ENCODE data around the gene C17orf75. TPM values are rescaled to one million over a fixed set of nuclear protein-coding genes. Genes with fewer than 3 reads are reported as not detected.

The C17orf75 gene
- total RNA-seq, 1 experiment from 2014 or later: 27.0 TPM

DNA sequence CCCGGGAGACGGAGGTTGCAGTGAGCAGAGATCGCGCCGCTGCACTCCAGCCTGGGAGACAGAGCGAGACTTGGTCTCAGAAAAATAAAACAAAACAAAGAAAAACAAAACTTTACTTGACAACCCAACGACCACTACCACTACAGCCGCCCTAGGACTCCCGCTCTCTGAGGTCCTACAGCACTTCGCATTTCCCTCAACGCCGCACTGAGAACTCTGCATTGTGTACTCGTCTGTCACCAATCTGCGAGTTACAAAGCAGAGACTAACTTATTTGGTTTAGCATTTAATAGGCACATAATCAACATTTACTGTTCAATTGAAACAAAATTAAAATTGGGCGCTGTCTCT lies 7.5 kb upstream of the C17orf75 start:
- Histone ChIP-seq H3F3A (ENCODE audit: low read length, unreplicated experiment) (no peaks in the 10 kb centered on the region), H3K27ac (ENCODE audit: low read length) (peak overlapping the region; percentile 85), H3K9me3 (ENCODE audit: low read length) (no peaks in the 10 kb centered on the region), H2AFZ (ENCODE audit: low read length) (peak overlapping the region; percentile 90), H3K36me3 (ENCODE audit: low read depth, low read length) (peaks cover 18% of the 10 kb centered on the region), H3K4me2 (ENCODE audit: low read length) (peak overlapping the region; percentile 87), H3K9ac (ENCODE audit: low read length) (peak overlapping the region; percentile 100), H3K27me3 (ENCODE audit: low read length) (no peaks in the 10 kb centered on the region), H4K20me1 (ENCODE audit: low read length) (peaks cover 33% of the 10 kb centered on the region), H3K4me3 (ENCODE audit: low read length) (peak overlapping the region; percentile 99), H3K79me2 (ENCODE audit: low read length) (peaks cover 55% of the 10 kb centered on the region), H3K4me1 (ENCODE audit: insufficient read depth, low read length) (peaks cover 12% of the 10 kb centered on the region; the same call in 1 of the 2 replicates), H3K9me2 (replicated peaks; ENCODE audit: low read length) (no peaks in the 10 kb centered on the region)
- ChIA-PET CTCF (no interaction called here), POLR2A (ENCODE audit: unreplicated experiment) (no interaction called here)
- TF ChIP-seq EZH2 (IDR thresholded peaks at IDR 0.05; ENCODE audit: low read length, unreplicated experiment) (no peak), EZH2phosphoT487 (IDR thresholded peaks at IDR 0.05; ENCODE audit: borderline replicate concordance, low read length) (no peak)
- TF ChIP-seq, protein P1, sequence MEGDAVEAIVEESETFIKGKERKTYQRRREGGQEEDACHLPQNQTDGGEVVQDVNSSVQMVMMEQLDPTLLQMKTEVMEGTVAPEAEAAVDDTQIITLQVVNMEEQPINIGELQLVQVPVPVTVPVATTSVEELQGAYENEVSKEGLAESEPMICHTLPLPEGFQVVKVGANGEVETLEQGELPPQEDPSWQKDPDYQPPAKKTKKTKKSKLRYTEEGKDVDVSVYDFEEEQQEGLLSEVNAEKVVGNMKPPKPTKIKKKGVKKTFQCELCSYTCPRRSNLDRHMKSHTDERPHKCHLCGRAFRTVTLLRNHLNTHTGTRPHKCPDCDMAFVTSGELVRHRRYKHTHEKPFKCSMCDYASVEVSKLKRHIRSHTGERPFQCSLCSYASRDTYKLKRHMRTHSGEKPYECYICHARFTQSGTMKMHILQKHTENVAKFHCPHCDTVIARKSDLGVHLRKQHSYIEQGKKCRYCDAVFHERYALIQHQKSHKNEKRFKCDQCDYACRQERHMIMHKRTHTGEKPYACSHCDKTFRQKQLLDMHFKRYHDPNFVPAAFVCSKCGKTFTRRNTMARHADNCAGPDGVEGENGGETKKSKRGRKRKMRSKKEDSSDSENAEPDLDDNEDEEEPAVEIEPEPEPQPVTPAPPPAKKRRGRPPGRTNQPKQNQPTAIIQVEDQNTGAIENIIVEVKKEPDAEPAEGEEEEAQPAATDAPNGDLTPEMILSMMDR (conservative IDR thresholded peaks at IDR 0.05; ENCODE audit: low read depth, low read length): no peak
- BruUV-seq (replicated peaks): TSS peak; percentile 96
- peak; percentile 27 for ATAC-seq
- intact Hi-C loops (cut with micrococcal nuclease): no loop called here
- DNase-seq: peak; percentile 3

DNA sequence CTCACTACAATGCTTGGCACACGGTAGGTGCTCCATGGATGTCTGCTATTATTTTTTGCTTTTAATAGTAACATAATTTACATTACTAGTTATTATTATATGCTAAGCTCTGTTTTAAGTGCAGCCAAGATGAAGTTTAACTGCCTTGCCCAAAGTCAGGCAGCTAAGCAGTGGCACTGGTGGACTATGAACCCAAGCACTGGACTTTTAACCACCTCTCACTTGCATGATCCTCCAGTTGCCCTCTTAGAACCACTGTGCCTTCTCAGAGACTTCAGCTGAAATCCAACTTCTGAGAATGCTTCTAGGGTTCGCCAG lies 6.5 kb upstream of the C17orf75 start:
- H3K9ac ChIP-seq (ENCODE audit: low read length): no peak overlapping the region
- H3K9me3 ChIP-seq (ENCODE audit: low read length): no peaks in the 10 kb centered on the region
- H3K27ac ChIP-seq (ENCODE audit: low read length): no peak overlapping the region
- ChIA-PET POLR2A (ENCODE audit: unreplicated experiment) (no interaction called here), CTCF (no interaction called here)
- H3K4me2 ChIP-seq (ENCODE audit: low read length): no peak overlapping the region
- intact Hi-C loops (cut with micrococcal nuclease): no loop called here
- H4K20me1 ChIP-seq (ENCODE audit: low read length): peaks cover 25% of the 10 kb centered on the region
- no peaks in the 10 kb centered on the region for H3F3A ChIP-seq (ENCODE audit: low read length, unreplicated experiment)
- peaks cover 6% of the 10 kb centered on the region; the same call in 1 of the 2 replicates for H3K4me1 ChIP-seq (ENCODE audit: insufficient read depth, low read length)
- no peaks in the 10 kb centered on the region for H3K9me2 ChIP-seq (replicated peaks; ENCODE audit: low read length)
- H3K79me2 ChIP-seq (ENCODE audit: low read length): peaks cover 46% of the 10 kb centered on the region
- H2AFZ ChIP-seq (ENCODE audit: low read length): no peak overlapping the region
- TF ChIP-seq EZH2phosphoT487 (IDR thresholded peaks at IDR 0.05; ENCODE audit: borderline replicate concordance, low read length) (no peak), EZH2 (IDR thresholded peaks at IDR 0.05; ENCODE audit: low read length, unreplicated experiment) (no peak)
- TF ChIP-seq, protein P1 (conservative IDR thresholded peaks at IDR 0.05; ENCODE audit: low read depth, low read length): no peak
- H3K36me3 ChIP-seq (ENCODE audit: low read depth, low read length): peaks cover 10% of the 10 kb centered on the region
- H3K27me3 ChIP-seq (ENCODE audit: low read length): no peaks in the 10 kb centered on the region
- no peak overlapping the region for H3K4me3 ChIP-seq (ENCODE audit: low read length)
- DNase-seq (no peak), ATAC-seq (no peak)
- BruUV-seq (replicated peaks): no TSS peak

DNA sequence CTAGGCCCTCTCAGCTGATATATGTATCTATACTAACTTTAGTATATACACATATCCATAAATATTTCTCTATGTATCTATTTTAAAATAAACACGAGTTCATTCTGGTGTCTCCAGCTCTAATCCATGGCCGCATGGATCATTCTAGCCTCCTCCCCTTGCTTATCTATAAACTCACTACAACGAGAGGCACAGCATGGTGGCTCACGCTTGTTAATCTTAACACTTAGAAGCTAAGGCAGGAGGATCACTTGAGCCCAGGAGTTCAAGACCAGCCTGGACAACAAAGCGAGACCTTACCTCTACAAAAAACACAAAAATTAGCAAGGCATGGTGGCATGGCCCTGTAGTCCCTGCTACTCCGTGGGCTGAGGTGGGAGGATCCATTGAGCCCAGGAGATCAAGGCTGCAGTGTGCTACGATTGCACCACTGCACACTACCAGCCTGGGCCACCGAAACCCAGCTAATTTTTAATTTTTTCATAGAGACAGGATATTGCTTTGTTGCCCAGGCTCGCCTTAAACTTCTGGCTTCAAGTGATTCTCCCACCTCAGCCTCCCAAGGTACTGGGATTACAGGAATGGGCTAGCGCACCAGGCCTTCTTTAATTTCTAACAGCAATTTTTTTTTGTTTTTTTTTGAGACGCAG lies 4.1 kb upstream of the C17orf75 start:
- H3K36me3 ChIP-seq (ENCODE audit: low read depth, low read length): no peaks in the 10 kb centered on the region
- ChIA-PET CTCF (no interaction called here), POLR2A (ENCODE audit: unreplicated experiment) (no interaction called here)
- H3K4me1 ChIP-seq (ENCODE audit: insufficient read depth, low read length): peaks cover 8% of the 10 kb centered on the region; the same call in 1 of the 2 replicates
- H2AFZ ChIP-seq (ENCODE audit: low read length): no peak overlapping the region
- peaks cover 28% of the 10 kb centered on the region for H3K79me2 ChIP-seq (ENCODE audit: low read length)
- no peaks in the 10 kb centered on the region for H3K9me2 ChIP-seq (replicated peaks; ENCODE audit: low read length)
- no peak overlapping the region for H3K4me3 ChIP-seq (ENCODE audit: low read length)
- H4K20me1 ChIP-seq (ENCODE audit: low read length): peaks cover 4% of the 10 kb centered on the region
- no peak overlapping the region for H3K9ac ChIP-seq (ENCODE audit: low read length)
- no peak for TF ChIP-seq EZH2 (IDR thresholded peaks at IDR 0.05; ENCODE audit: low read length, unreplicated experiment)
- TF ChIP-seq, protein P1 (conservative IDR thresholded peaks at IDR 0.05; ENCODE audit: low read depth, low read length): no peak
- TF ChIP-seq EZH2phosphoT487 (IDR thresholded peaks at IDR 0.05; ENCODE audit: borderline replicate concordance, low read length): no peak
- H3F3A ChIP-seq (ENCODE audit: low read length, unreplicated experiment): no peaks in the 10 kb centered on the region
- intact Hi-C loops (cut with micrococcal nuclease): no loop called here
- no TSS peak for BruUV-seq (replicated peaks)
- H3K9me3 ChIP-seq (ENCODE audit: low read length): no peaks in the 10 kb centered on the region
- H3K27ac ChIP-seq (ENCODE audit: low read length): no peak overlapping the region
- no peak for DNase-seq
- ATAC-seq: no peak
- H3K27me3 ChIP-seq (ENCODE audit: low read length): no peaks in the 10 kb centered on the region
- no peak overlapping the region for H3K4me2 ChIP-seq (ENCODE audit: low read length)
